MM.1S (cell line): ENCODE measurements around the gene ADGRG2.
"Not testable (repeated sequence)": the region's sequence is repeated elsewhere in the genome, so short reads cannot be mapped to it uniquely, and the experiment has no call there.

Experiments used
- DNase-seq: peaks from one replicate; pipeline ENCODE4 v3.0.0-alpha.2; 2015
- H2AFZ ChIP-seq: fragments of 300-600 bp; sonication (generic); 2 replicates; pipeline ENCODE4 v1.6.0; 2016; ENCODE audit warnings: antibody characterized with exemption, low read length
- H3F3A ChIP-seq: fragments of 300-600 bp; sonication (generic); 2 replicates; pipeline ENCODE4 v1.6.1; 2016; ENCODE audit warnings: mild to moderate bottlenecking, antibody characterized with exemption, low read length, moderate library complexity, mixed read lengths; ENCODE audit not compliant: insufficient read depth
- H3K27ac ChIP-seq: fragments of 300-600 bp; sonication (generic); 2 replicates; pipeline ENCODE4 v1.5.1; 2016; ENCODE audit warnings: mild to moderate bottlenecking, low read length
- H3K27me3 ChIP-seq: fragments of 300-600 bp; sonication (generic); replicated peaks from 2 replicates; pipeline ENCODE4 v1.6.0; 2016; ENCODE audit warnings: low read length; ENCODE audit not compliant: insufficient read depth
- H3K36me3 ChIP-seq: fragments of 300-600 bp; sonication (generic); replicated peaks from 2 replicates; pipeline ENCODE4 v1.6.1; 2016; ENCODE audit warnings: mild to moderate bottlenecking, low read length, mixed read lengths; ENCODE audit not compliant: insufficient read depth
- H3K4me1 ChIP-seq: fragments of 300-600 bp; sonication (generic); 2 replicates; pipeline ENCODE4 v1.6.1; 2016; ENCODE audit warnings: low read length, mixed read lengths
- H3K4me2 ChIP-seq: fragments of 300-600 bp; sonication (generic); 2 replicates; pipeline ENCODE4 v1.6.0; 2016; ENCODE audit warnings: low read depth, low read length
- H3K4me3 ChIP-seq: fragments of 300-600 bp; sonication (generic); 2 replicates; pipeline ENCODE4 v1.5.1; 2016; ENCODE audit warnings: low read length, mixed read lengths
- H3K79me2 ChIP-seq: fragments of 300-600 bp; sonication (generic); 2 replicates; pipeline ENCODE4 v1.6.1; 2016; ENCODE audit warnings: mixed run types, low read length, mixed read lengths
- H3K9ac ChIP-seq: fragments of 300-600 bp; sonication (generic); 2 replicates; pipeline ENCODE4 v1.6.1; 2016; ENCODE audit warnings: low read length, mixed read lengths
- H3K9me2 ChIP-seq: fragments of 300-600 bp; sonication (generic); replicated peaks from 2 replicates; pipeline ENCODE4 v1.6.1; 2016; ENCODE audit warnings: mild to moderate bottlenecking, low read length, mixed read lengths; ENCODE audit not compliant: insufficient read depth
- H3K9me3 ChIP-seq: fragments of 300-600 bp; sonication (generic); replicated peaks from 2 replicates; pipeline ENCODE4 v1.6.1; 2016; ENCODE audit warnings: mild to moderate bottlenecking, low read length, mixed read lengths; ENCODE audit not compliant: insufficient read depth
- H4K20me1 ChIP-seq: fragments of 300-600 bp; sonication (generic); 2 replicates; pipeline ENCODE4 v1.6.1; 2016; ENCODE audit warnings: mild to moderate bottlenecking, low read length, moderate library complexity, mixed read lengths; ENCODE audit not compliant: insufficient read depth
- CTCF ChIP-seq: fragments of 300-600 bp; sonication (generic); IDR thresholded peaks from 2 replicates; pipeline ENCODE4 v1.5.1; 2016; ENCODE audit warnings: antibody characterized with exemption, low read length, mixed read lengths
- EZH2 ChIP-seq: fragments of 300-600 bp; sonication (generic); optimal IDR thresholded peaks from 2 replicates; pipeline ENCODE3; 2017; ENCODE audit warnings: low read depth, mild to moderate bottlenecking, antibody characterized with exemption, low read length, mixed read lengths
- EZH2phosphoT487 ChIP-seq: fragments of 300-600 bp; sonication (generic); IDR thresholded peaks from 2 replicates; pipeline ENCODE4 v1.6.1; 2018; ENCODE audit warnings: antibody characterized with exemption, low read length

Gene ADGRG2

GRCh38 chrX:19075754-19076153 is 46.5 kb downstream of the ADGRG2 start:
- Histone ChIP-seq H3K4me2 (no peak overlapping the region), H3K27ac (no peak overlapping the region), H3K36me3 (no peaks in the 10 kb centered on the region), H3K9ac (no peak overlapping the region), H2AFZ (no peak overlapping the region), H3K9me2 (no peaks in the 10 kb centered on the region), H3K4me3 (no peak overlapping the region), H3K9me3 (no peaks in the 10 kb centered on the region), H3F3A (no peaks in the 10 kb centered on the region), H3K4me1 (no peaks in the 10 kb centered on the region), H3K79me2 (no peaks in the 10 kb centered on the region), H4K20me1 (no peaks in the 10 kb centered on the region), H3K27me3 (no peaks in the 10 kb centered on the region)
- DNase-seq = no peak
- TF ChIP-seq EZH2phosphoT487 (no peak), CTCF (no peak), EZH2 (no peak)

- TF ChIP-seq CTCF (no peak), EZH2phosphoT487 (no peak), EZH2 (no peak)
- H3K27me3 ChIP-seq = no peaks in the 10 kb centered on the region
These were observed 49.9 kb downstream of the ADGRG2 start for GRCh38 chrX:19072372-19072771.

GRCh38 chrX:19070555-19070994 is 51.7 kb downstream of the ADGRG2 start:
- no peaks in the 10 kb centered on the region for H3K4me1 ChIP-seq
- no peaks in the 10 kb centered on the region for H3F3A ChIP-seq
- H3K9ac ChIP-seq = no peak overlapping the region
- no peaks in the 10 kb centered on the region for H3K79me2 ChIP-seq
- H2AFZ ChIP-seq = no peak overlapping the region
- no peak overlapping the region for H3K4me3 ChIP-seq
- no peaks in the 10 kb centered on the region for H3K27me3 ChIP-seq
- H3K36me3 ChIP-seq = no peaks in the 10 kb centered on the region
- no peak for DNase-seq
- no peak for TF ChIP-seq CTCF
- no peak for TF ChIP-seq EZH2phosphoT487
- TF ChIP-seq EZH2 = no peak
- no peak overlapping the region for H3K27ac ChIP-seq
- no peaks in the 10 kb centered on the region for H3K9me3 ChIP-seq
- H4K20me1 ChIP-seq = no peaks in the 10 kb centered on the region
- no peak overlapping the region for H3K4me2 ChIP-seq
- no peaks in the 10 kb centered on the region for H3K9me2 ChIP-seq

More at GRCh38 chrX:19072372-19072771, 49.9 kb downstream of the ADGRG2 start:
- no peaks in the 10 kb centered on the region for H3K9me2 ChIP-seq
- H3K27ac ChIP-seq = no peak overlapping the region
- DNase-seq = no peak
- no peaks in the 10 kb centered on the region for H3K79me2 ChIP-seq
- H3K9ac ChIP-seq = no peak overlapping the region
- H3K4me2 ChIP-seq = no peak overlapping the region
- H3K36me3 ChIP-seq = no peaks in the 10 kb centered on the region
- no peaks in the 10 kb centered on the region for H4K20me1 ChIP-seq
- H2AFZ ChIP-seq = no peak overlapping the region
- H3K4me1 ChIP-seq = no peaks in the 10 kb centered on the region
- no peaks in the 10 kb centered on the region for H3K9me3 ChIP-seq
- no peak overlapping the region for H3K4me3 ChIP-seq
- H3F3A ChIP-seq = no peaks in the 10 kb centered on the region

- not testable (repeated sequence) for H2AFZ ChIP-seq, H3K79me2 ChIP-seq, H3K9me2 ChIP-seq, H3K27ac ChIP-seq, H3F3A ChIP-seq, H3K4me1 ChIP-seq, H3K27me3 ChIP-seq, H3K9me3 ChIP-seq, H3K4me3 ChIP-seq, H3K9ac ChIP-seq, H4K20me1 ChIP-seq, H3K4me2 ChIP-seq, H3K36me3 ChIP-seq, DNase-seq
These were observed 55.3 kb downstream of the ADGRG2 start for GRCh38 chrX:19066987-19067386.
